Stimulated activated naive B cell treated with anti-CD40 and anti-IgM and Interleukin-4, amounts not matched to agents 10 μg/mL and 1 μg/mL and 100 μg/mL, for 72 hours (primary cell): ENCODE data around the gene ELFN1.
A peak's percentile ranks its signal among the peaks of the same experiment; 100 is the strongest.

ENCODE experiments used
- ATAC-seq, 2 donors: fragments of 150-1000 bp; cut with Tn5 transposase; replicated peaks; 2 replicates each; pipeline ENCODE4 v1.10.0; 2021; ENCODE audit warnings: moderate library complexity in 1 of 2
- DNase-seq: peaks from one replicate; pipeline ENCODE4 v3.0.0; 2021
- H3K27ac Mint-ChIP-seq: one replicate; pipeline ENCODE4 v1.8.0; 2022; ENCODE audit warnings: mild to moderate bottlenecking, mixed read lengths
- H3K27me3 Mint-ChIP-seq, 2 donors: one replicate each; pipeline ENCODE4 v1.8.0; 2022; ENCODE audit warnings: mixed read lengths in 2 of 2
- H3K36me3 Mint-ChIP-seq, 2 donors: one replicate each; pipeline ENCODE4 v1.8.0; 2022; ENCODE audit warnings: mixed read lengths in 2 of 2, mild to moderate bottlenecking in 1 of 2
- H3K4me1 Mint-ChIP-seq, 2 donors: one replicate each; pipeline ENCODE4 v1.8.0; 2022; ENCODE audit warnings: mixed read lengths in 2 of 2, mild to moderate bottlenecking in 1 of 2
- H3K4me3 Mint-ChIP-seq, 2 donors: one replicate each; pipeline ENCODE4 v1.8.0; 2022; ENCODE audit warnings: mild to moderate bottlenecking in 2 of 2, mixed read lengths in 2 of 2, moderate library complexity in 1 of 2
- H3K9me3 Mint-ChIP-seq, 2 donors: one replicate each; pipeline ENCODE4 v1.8.0; 2022; ENCODE audit warnings: mixed read lengths in 2 of 2, mild to moderate bottlenecking in 1 of 2

Gene ELFN1

GRCh38 chr7:1738511-1738910, 68.4 kb downstream of the ELFN1 start:
- H3K4me1 Mint-ChIP-seq: peaks cover 18 to 32% of the 10 kb centered on the region in 2 donors
- H3K27ac Mint-ChIP-seq: no peak overlapping the region
- H3K4me3 Mint-ChIP-seq: peak overlapping the region in 1 of 2 donors; percentile 44
- DNase-seq: no peak
- H3K9me3 Mint-ChIP-seq: no peaks in the 10 kb centered on the region
- H3K36me3 Mint-ChIP-seq: peaks cover 3% of the 10 kb centered on the region in 2 donors
- ATAC-seq: no peak
- peaks cover 42 to 51% of the 10 kb centered on the region in 2 donors for H3K27me3 Mint-ChIP-seq

- DNase-seq (no peak), ATAC-seq (no peak)
- no peaks in the 10 kb centered on the region for H3K9me3 Mint-ChIP-seq
- H3K4me1 Mint-ChIP-seq: peaks cover 18 to 32% of the 10 kb centered on the region in 2 donors
- peaks cover 42 to 51% of the 10 kb centered on the region in 2 donors for H3K27me3 Mint-ChIP-seq
- no peak overlapping the region for H3K27ac Mint-ChIP-seq
- H3K36me3 Mint-ChIP-seq: peaks cover 3% of the 10 kb centered on the region in 2 donors
- H3K4me3 Mint-ChIP-seq: peak overlapping the region in 1 of 2 donors; percentile 44
Measured at GRCh38 chr7:1738956-1739355, 68.9 kb downstream of the ELFN1 start.

GRCh38 chr7:1739593-1739992, 69.5 kb downstream of the ELFN1 start:
- ATAC-seq (no peak), DNase-seq (no peak)
- Mint-ChIP-seq H3K27ac (no peak overlapping the region), H3K4me3 (no peak overlapping the region), H3K36me3 (peaks cover 3% of the 10 kb centered on the region in 2 donors), H3K27me3 (peaks cover 42 to 51% of the 10 kb centered on the region in 2 donors), H3K9me3 (no peaks in the 10 kb centered on the region), H3K4me1 (peaks cover 18 to 32% of the 10 kb centered on the region in 2 donors)

GRCh38 chr7:1740214-1740613, 70.1 kb downstream of the ELFN1 start:
- ATAC-seq (no peak), DNase-seq (no peak)
- Mint-ChIP-seq H3K4me3 (no peak overlapping the region), H3K4me1 (peaks cover 18 to 32% of the 10 kb centered on the region in 2 donors), H3K36me3 (peaks cover 3% of the 10 kb centered on the region in 2 donors), H3K9me3 (no peaks in the 10 kb centered on the region), H3K27ac (no peak overlapping the region), H3K27me3 (peaks cover 42 to 51% of the 10 kb centered on the region in 2 donors)

- peak overlapping the region; percentile 46 to 65 for H3K4me3 Mint-ChIP-seq
- H3K27ac Mint-ChIP-seq: no peak overlapping the region
- H3K9me3 Mint-ChIP-seq: no peaks in the 10 kb centered on the region
- DNase-seq (no peak), ATAC-seq (no peak)
- H3K27me3 Mint-ChIP-seq: peaks cover 40 to 51% of the 10 kb centered on the region in 2 donors
- H3K36me3 Mint-ChIP-seq: peaks cover 3% of the 10 kb centered on the region in 2 donors
- peaks cover 18 to 32% of the 10 kb centered on the region in 2 donors for H3K4me1 Mint-ChIP-seq
Measured at GRCh38 chr7:1741246-1741645, 71.2 kb downstream of the ELFN1 start.

- DNase-seq: no peak
Measured at GRCh38 chr7:1741751-1742554, 71.9 kb downstream of the ELFN1 start.

GRCh38 chr7:1742555-1743303, 72.7 kb downstream of the ELFN1 start:
- Mint-ChIP-seq H3K4me3 (peak overlapping the region; percentile 66 to 75), H3K9me3 (no peaks in the 10 kb centered on the region), H3K27me3 (peaks cover 38 to 40% of the 10 kb centered on the region in 2 donors), H3K36me3 (peaks cover 3% of the 10 kb centered on the region in 2 donors), H3K27ac (no peak overlapping the region), H3K4me1 (peaks cover 18 to 33% of the 10 kb centered on the region in 2 donors)
- ATAC-seq: peak; percentile 76 to 77
- no peak for DNase-seq

More at GRCh38 chr7:1741751-1742554, 71.9 kb downstream of the ELFN1 start:
- Mint-ChIP-seq H3K9me3 (no peaks in the 10 kb centered on the region), H3K36me3 (peaks cover 3% of the 10 kb centered on the region in 2 donors), H3K27me3 (peaks cover 38 to 44% of the 10 kb centered on the region in 2 donors), H3K4me1 (peaks cover 18 to 32% of the 10 kb centered on the region in 2 donors), H3K27ac (no peak overlapping the region), H3K4me3 (peak overlapping the region; percentile 46 to 75)
- peak; percentile 22 to 30 for ATAC-seq

- H3K27me3 Mint-ChIP-seq: peaks cover 39 to 41% of the 10 kb centered on the region in 2 donors
- no peak for ATAC-seq
- no peak overlapping the region for H3K4me3 Mint-ChIP-seq
- no peak for DNase-seq
- H3K36me3 Mint-ChIP-seq: peaks cover under 1 to 2% of the 10 kb centered on the region in 2 donors
- no peaks in the 10 kb centered on the region for H3K9me3 Mint-ChIP-seq
- no peak overlapping the region for H3K27ac Mint-ChIP-seq
- peaks cover 18 to 29% of the 10 kb centered on the region in 2 donors for H3K4me1 Mint-ChIP-seq
Measured at GRCh38 chr7:1743481-1744230, 73.6 kb downstream of the ELFN1 start.

GRCh38 chr7:1744296-1745017, 74.4 kb downstream of the ELFN1 start:
- Mint-ChIP-seq H3K4me1 (peaks cover 15 to 25% of the 10 kb centered on the region in 2 donors), H3K9me3 (no peaks in the 10 kb centered on the region), H3K27ac (no peak overlapping the region), H3K36me3 (no peaks in the 10 kb centered on the region), H3K4me3 (no peak overlapping the region), H3K27me3 (peaks cover 30 to 41% of the 10 kb centered on the region in 2 donors)
- ATAC-seq: no peak
- DNase-seq: no peak

- ATAC-seq (no peak), DNase-seq (no peak)
- H3K4me3 Mint-ChIP-seq: no peak overlapping the region
- no peaks in the 10 kb centered on the region for H3K36me3 Mint-ChIP-seq
- H3K27ac Mint-ChIP-seq: no peak overlapping the region
- H3K27me3 Mint-ChIP-seq: peaks cover 25 to 40% of the 10 kb centered on the region in 2 donors
- H3K4me1 Mint-ChIP-seq: peaks cover 15 to 25% of the 10 kb centered on the region in 2 donors
- H3K9me3 Mint-ChIP-seq: no peaks in the 10 kb centered on the region
Measured at GRCh38 chr7:1745018-1745532, 75.0 kb downstream of the ELFN1 start.

GRCh38 chr7:1745576-1746490, 75.8 kb downstream of the ELFN1 start:
- Mint-ChIP-seq H3K27ac (no peak overlapping the region), H3K4me3 (no peak overlapping the region), H3K4me1 (peaks cover 15 to 25% of the 10 kb centered on the region in 2 donors), H3K36me3 (no peaks in the 10 kb centered on the region), H3K27me3 (peaks cover 23 to 40% of the 10 kb centered on the region in 2 donors), H3K9me3 (no peaks in the 10 kb centered on the region)
- DNase-seq (no peak), ATAC-seq (no peak)

- H3K27me3 Mint-ChIP-seq: peaks cover 19 to 35% of the 10 kb centered on the region in 2 donors
- no peaks in the 10 kb centered on the region for H3K9me3 Mint-ChIP-seq
- peaks cover 12 to 20% of the 10 kb centered on the region in 2 donors for H3K4me1 Mint-ChIP-seq
- no peak overlapping the region for H3K4me3 Mint-ChIP-seq
- no peak for DNase-seq
- H3K36me3 Mint-ChIP-seq: no peaks in the 10 kb centered on the region
- no peak for ATAC-seq
- no peak overlapping the region for H3K27ac Mint-ChIP-seq
Measured at GRCh38 chr7:1746491-1746975, 76.5 kb downstream of the ELFN1 start.
